Ishikawa (cell line): ENCODE data around the gene RBMS3.
A peak's percentile ranks its signal among the peaks of the same experiment; 100 is the strongest.

Source experiments
- CEBPB ChIP-seq: IDR thresholded peaks from 2 replicates; pipeline ENCODE4 v1.6.1; 2012
- CREB1 ChIP-seq: IDR thresholded peaks from 2 replicates; pipeline ENCODE4 v1.6.1; 2012; ENCODE audit warnings: low read depth
- EGR1 ChIP-seq: IDR thresholded peaks from 2 replicates; pipeline ENCODE4 v1.6.1; 2012
- EP300 ChIP-seq: IDR thresholded peaks from 2 replicates; pipeline ENCODE4 v1.6.1; 2012; ENCODE audit warnings: borderline replicate concordance
- FOXM1 ChIP-seq: IDR thresholded peaks from 2 replicates; pipeline ENCODE4 v1.6.1; 2012; ENCODE audit warnings: low read depth, borderline replicate concordance
- MAX ChIP-seq: IDR thresholded peaks from 2 replicates; pipeline ENCODE4 v1.6.1; 2012
- NFIC ChIP-seq: IDR thresholded peaks from 2 replicates; pipeline ENCODE4 v1.6.1; 2012
- RAD21 ChIP-seq: IDR thresholded peaks from 2 replicates; pipeline ENCODE4 v1.6.1; 2012; ENCODE audit warnings: low read depth
- REST ChIP-seq: IDR thresholded peaks from 2 replicates; pipeline ENCODE4 v1.6.1; 2012; ENCODE audit warnings: low read depth, mild to moderate bottlenecking
- TAF1 ChIP-seq: IDR thresholded peaks from 2 replicates; pipeline ENCODE4 v1.6.1; 2012; ENCODE audit warnings: low read depth, mild to moderate bottlenecking
- TCF12 ChIP-seq: IDR thresholded peaks from 2 replicates; pipeline ENCODE4 v1.6.1; 2012; ENCODE audit warnings: low read depth
- TEAD4 ChIP-seq: IDR thresholded peaks from 2 replicates; pipeline ENCODE4 v1.6.1; 2012
- USF1 ChIP-seq: IDR thresholded peaks from 2 replicates; pipeline ENCODE4 v1.6.1; 2012
- YY1 ChIP-seq: IDR thresholded peaks from 2 replicates; pipeline ENCODE4 v1.6.1; 2012; ENCODE audit warnings: low read depth
- ZBTB7A ChIP-seq: IDR thresholded peaks from 2 replicates; pipeline ENCODE4 v1.6.1; 2012; ENCODE audit warnings: low read depth

Gene RBMS3

GRCh38 chr3:30004481-30004880 lies 723.6 kb downstream of the RBMS3 start:
- TF ChIP-seq RAD21 (no peak), MAX (no peak), EP300 (no peak), CEBPB (no peak)

GRCh38 chr3:30006111-30006510 lies 725.2 kb downstream of the RBMS3 start:
- TF ChIP-seq NFIC, result no peak
- TF ChIP-seq MAX, result no peak
- TF ChIP-seq REST, result no peak
- TF ChIP-seq TEAD4, result no peak
- TF ChIP-seq EGR1, result no peak
- TF ChIP-seq RAD21, result no peak
- no peak for TF ChIP-seq FOXM1
- TF ChIP-seq TCF12, result no peak
- TF ChIP-seq CEBPB, result no peak
- TF ChIP-seq USF1, result no peak
- TF ChIP-seq YY1, result no peak
- TF ChIP-seq CREB1, result no peak
- TF ChIP-seq EP300, result no peak
- TF ChIP-seq TAF1, result no peak
- TF ChIP-seq ZBTB7A, result no peak

GRCh38 chr3:30007668-30008067 lies 726.8 kb downstream of the RBMS3 start:
- no peak for TF ChIP-seq MAX
- no peak for TF ChIP-seq YY1
- no peak for TF ChIP-seq RAD21
- no peak for TF ChIP-seq REST
- TF ChIP-seq EGR1, result no peak
- no peak for TF ChIP-seq USF1
- TF ChIP-seq ZBTB7A, result no peak
- TF ChIP-seq FOXM1, result no peak
- no peak for TF ChIP-seq CREB1

GRCh38 chr3:30011237-30011803 lies 730.4 kb downstream of the RBMS3 start:
- TF ChIP-seq YY1 (no peak), CEBPB (no peak), TEAD4 (no peak)

GRCh38 chr3:30012941-30013543 lies 732.2 kb downstream of the RBMS3 start:
- TF ChIP-seq RAD21, result peak; percentile 69
- TF ChIP-seq FOXM1, result no peak
- TF ChIP-seq TAF1, result no peak

- no peak for TF ChIP-seq CEBPB
- TF ChIP-seq CREB1, result no peak
- TF ChIP-seq EGR1, result no peak
- TF ChIP-seq EP300, result no peak
- no peak for TF ChIP-seq TAF1
- TF ChIP-seq TEAD4, result no peak
- no peak for TF ChIP-seq USF1
- no peak for TF ChIP-seq TCF12
- no peak for TF ChIP-seq RAD21
- no peak for TF ChIP-seq ZBTB7A
- no peak for TF ChIP-seq REST
- no peak for TF ChIP-seq MAX
- TF ChIP-seq NFIC, result no peak
- no peak for TF ChIP-seq FOXM1
- TF ChIP-seq YY1, result no peak
These were observed 737.0 kb downstream of the RBMS3 start for GRCh38 chr3:30017901-30018300.
